ENCODE data around the gene ZC3H12D. TPM values are rescaled to one million over a fixed set of nuclear protein-coding genes. Genes with fewer than 3 reads are reported as not detected.

The ZC3H12D gene
- total RNA-seq: 0.24 and 1.1 TPM in 2 replicates

GRCh38 chr6:149484733-149485700 is at the start of gene ZC3H12D:
ZC3H12D (minus strand) TSS chr6:149485014; CDS start chr6:149474543, 10,471 bp downstream.

DNA sequence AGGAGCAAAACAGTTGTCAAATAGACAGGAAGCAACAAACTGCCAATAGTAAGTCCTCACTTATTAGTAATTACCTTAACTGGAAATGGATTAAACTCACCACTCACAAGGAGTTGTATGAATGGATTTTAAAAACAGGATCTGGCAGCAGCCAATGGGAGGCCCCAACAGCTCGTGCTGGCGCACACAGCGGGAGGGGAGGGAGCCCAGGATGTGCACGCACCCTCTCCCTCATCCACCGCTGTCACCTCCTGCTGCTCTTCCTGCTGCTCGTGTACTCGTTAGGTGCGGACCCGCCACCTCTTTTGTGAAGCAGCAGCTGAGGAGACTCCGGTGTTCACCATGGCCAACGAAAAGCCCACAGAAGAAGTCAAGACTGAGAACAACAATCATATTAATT is 84.8 kb downstream of the ZC3H12D start, which contains the start of gene SUMO4:
SUMO4 (plus strand) TSS at position 213 of the 400 bp plus-strand sequence; CDS start at position 343, 130 bp downstream.

Small RNA genes lying within 50 kb of the gene (small RNA-seq; reads per million reads assigned to genes)
- not detected for gene RNU7-3P

Other genes with a start within 250 kb of the ZC3H12D start
- gene TAB2, start 167.3 kb downstream of the ZC3H12D start, total RNA-seq: 36.7 and 45.6 TPM in 2 replicates
- gene SUMO4, start 84.8 kb downstream of the ZC3H12D start, total RNA-seq: 3.2 and 3.9 TPM in 2 replicates
- 32.3 and 35.7 TPM in 2 replicates for gene PPIL4, start 61.0 kb upstream of the ZC3H12D start, total RNA-seq
- gene GINM1, start 81.4 kb upstream of the ZC3H12D start, total RNA-seq: 53.5 and 55.3 TPM in 2 replicates
- 28.3 and 29.5 TPM in 2 replicates for gene KATNA1, start 163.7 kb upstream of the ZC3H12D start, total RNA-seq
- gene LATS1, start 233.1 kb upstream of the ZC3H12D start, total RNA-seq: 30.4 and 34.1 TPM in 2 replicates